Measurements from ENCODE around the gene CCDC50. TPM values are rescaled to one million over a fixed set of nuclear protein-coding genes. Genes with fewer than 3 reads are reported as not detected.

CCDC50 gene
- total and polyA plus RNA-seq, 2 donors (not counting 3 experiments of a cell fraction or from before 2014, with no cell fraction given), result 44.4 to 137 TPM

- Histone ChIP-seq H3K9ac (replicated peaks; ENCODE audit: extremely low read depth, insufficient read depth, low read length) (peak within 1 kb of the TSS; percentile 98), H3K4me1 (ENCODE audit: control insufficient read depth, extremely low read depth, insufficient read depth, low read length) (peaks cover 48% of the 10 kb centered on the region), H2AFZ (ENCODE audit: low read depth, low read length) (peak within 1 kb of the TSS; percentile 53), H3K27ac (ENCODE audit: insufficient read depth, low read depth, low read length) (peak within 1 kb of the TSS; percentile 94), H3K79me2 (ENCODE audit: control insufficient read depth, insufficient read depth, low read length) (peaks cover 60% of the 10 kb centered on the region), H3K27me3 (ENCODE audit: control insufficient read depth in 2 of 2, insufficient read depth in 2 of 2, low read length in 2 of 2) (no peaks in the 10 kb centered on the region), H3K4me3 (replicated peaks in 1 of 3; ENCODE audit: insufficient read depth in 1 of 3, low read depth in 1 of 3, low read length in 3 of 3) (peak within 1 kb of the TSS; percentile 58 to 96 (median 68)), H3K36me3 (ENCODE audit: control insufficient read depth in 2 of 2, extremely low read depth in 1 of 2, insufficient read depth in 2 of 2, low read length in 2 of 2) (no peaks in the 10 kb centered on the region), H3K4me2 (ENCODE audit: insufficient read depth, low read length) (peak within 1 kb of the TSS; percentile 97), H3K9me1 (replicated peaks; ENCODE audit: control insufficient read depth, extremely low read depth, insufficient read depth, low read length) (no peaks in the 10 kb centered on the region), H4K20me1 (replicated peaks; ENCODE audit: control insufficient read depth, extremely low read depth, insufficient read depth, low read length) (no peaks in the 10 kb centered on the region), H3K9me3 (replicated peaks; ENCODE audit: control insufficient read depth, insufficient read depth, low read length) (no peaks in the 10 kb centered on the region)
- DNase-seq (ENCODE audit: low read depth, low spot score) (peak; percentile 73), FAIRE-seq (peak; percentile 70)
- ChIA-PET CTCF (interaction anchor here (1.0 to 2.1 kb wide), 8 partner anchors 8 to 87 kb away, joined by 3 to 7 read pairs (median 3); no protein-coding TSS in a partner anchor), POLR2A (interaction anchor here (1.0 kb wide), 2 partner anchors 8 to 20 kb away, joined by 3 read pairs; no protein-coding TSS in a partner anchor)
- BruUV-seq (replicated peaks), result no TSS peak
- intact Hi-C loops (cut with micrococcal nuclease) (loop anchor here (1.0 to 10.0 kb wide), 5 partner anchors 46 to 735 kb away; no protein-coding TSS in a partner anchor), dilution Hi-C loops (cut with MboI; ENCODE audit: extremely low pct_ligation_motif_present, low sequenced_read_pairs) (no loop called here)
- TF ChIP-seq MYC (IDR thresholded peaks at IDR 0.05; ENCODE audit: low read depth, low read length) (no peak), JUN (IDR thresholded peaks at IDR 0.05; ENCODE audit: borderline replicate concordance, insufficient read depth, insufficient read length, low read depth) (no peak), GATA2 (IDR thresholded peaks at IDR 0.05; ENCODE audit: insufficient read depth, insufficient read length, low read depth, low read length) (peak; percentile 19)
These were observed 698 bp downstream of the CCDC50 start, which contains the start of gene UTS2B for GRCh38 chr3:191329654-191330529. TSS of gene UTS2B (minus strand) at chr3:191330526. CDS start at chr3:191282189, 48,337 bp downstream.

- peak overlapping the region; percentile 58 to 96 (median 68) for H3K4me3 ChIP-seq (replicated peaks in 1 of 3; ENCODE audit: insufficient read depth in 1 of 3, low read depth in 1 of 3, low read length in 3 of 3)
- BruUV-seq (replicated peaks), result TSS peak; percentile 36
These were observed 1.4 kb downstream of the CCDC50 start for GRCh38 chr3:191330530-191331048.

More at GRCh38 chr3:191330530-191331048, 1.4 kb downstream of the CCDC50 start:
- FAIRE-seq (no peak), DNase-seq (ENCODE audit: low read depth, low spot score) (peak; percentile 79)
- no peaks in the 10 kb centered on the region for H3K36me3 ChIP-seq (ENCODE audit: control insufficient read depth in 2 of 2, extremely low read depth in 1 of 2, insufficient read depth in 2 of 2, low read length in 2 of 2)
- H3K79me2 ChIP-seq (ENCODE audit: control insufficient read depth, insufficient read depth, low read length), result peaks cover 67% of the 10 kb centered on the region
- H3K9me3 ChIP-seq (replicated peaks; ENCODE audit: control insufficient read depth, insufficient read depth, low read length), result no peaks in the 10 kb centered on the region
- TF ChIP-seq EZH2 (IDR thresholded peaks at IDR 0.05; ENCODE audit: borderline replicate concordance, low read depth, low read length, severe bottlenecking), result no peak
- TF ChIP-seq POLR2AphosphoS5 (IDR thresholded peaks at IDR 0.05; ENCODE audit: insufficient read depth, low read depth, low read length), result peak; percentile 44
- TF ChIP-seq FOS (IDR thresholded peaks at IDR 0.05; ENCODE audit: borderline replicate concordance, insufficient read depth, low read length), result peak; percentile 13
- TF ChIP-seq CTCF (IDR thresholded peaks at IDR 0.05; ENCODE audit: extremely low read depth in 1 of 2, insufficient read depth in 1 of 2, low read depth in 1 of 2, low read length in 2 of 2), result no peak
- no peaks in the 10 kb centered on the region for H4K20me1 ChIP-seq (replicated peaks; ENCODE audit: control insufficient read depth, extremely low read depth, insufficient read depth, low read length)
- intact Hi-C loops (cut with micrococcal nuclease), result loop anchor here (1.0 to 10.0 kb wide), 5 partner anchors 20 to 734 kb away; no protein-coding TSS in a partner anchor
- peak overlapping the region; percentile 94 for H3K27ac ChIP-seq (ENCODE audit: insufficient read depth, low read depth, low read length)
- peak overlapping the region; percentile 97 for H3K4me2 ChIP-seq (ENCODE audit: insufficient read depth, low read length)
- H3K9me1 ChIP-seq (replicated peaks; ENCODE audit: control insufficient read depth, extremely low read depth, insufficient read depth, low read length), result no peaks in the 10 kb centered on the region
- H2AFZ ChIP-seq (ENCODE audit: low read depth, low read length), result no peak overlapping the region
- peak overlapping the region; percentile 98 for H3K9ac ChIP-seq (replicated peaks; ENCODE audit: extremely low read depth, insufficient read depth, low read length)
- dilution Hi-C loops (cut with MboI; ENCODE audit: extremely low pct_ligation_motif_present, low sequenced_read_pairs), result no loop called here
- H3K4me1 ChIP-seq (ENCODE audit: control insufficient read depth, extremely low read depth, insufficient read depth, low read length), result peaks cover 55% of the 10 kb centered on the region
- ChIA-PET POLR2A (no interaction called here), CTCF (interaction anchor here (1.0 to 1.2 kb wide), 2 partner anchors 36 to 76 kb away, joined by 3 read pairs; no protein-coding TSS in a partner anchor)
- no peaks in the 10 kb centered on the region for H3K27me3 ChIP-seq (ENCODE audit: control insufficient read depth in 2 of 2, insufficient read depth in 2 of 2, low read length in 2 of 2)

All from endothelial cell of umbilical vein (primary cell).